ENCODE results near the gene PIEZO2.

Gene PIEZO2

DNA sequence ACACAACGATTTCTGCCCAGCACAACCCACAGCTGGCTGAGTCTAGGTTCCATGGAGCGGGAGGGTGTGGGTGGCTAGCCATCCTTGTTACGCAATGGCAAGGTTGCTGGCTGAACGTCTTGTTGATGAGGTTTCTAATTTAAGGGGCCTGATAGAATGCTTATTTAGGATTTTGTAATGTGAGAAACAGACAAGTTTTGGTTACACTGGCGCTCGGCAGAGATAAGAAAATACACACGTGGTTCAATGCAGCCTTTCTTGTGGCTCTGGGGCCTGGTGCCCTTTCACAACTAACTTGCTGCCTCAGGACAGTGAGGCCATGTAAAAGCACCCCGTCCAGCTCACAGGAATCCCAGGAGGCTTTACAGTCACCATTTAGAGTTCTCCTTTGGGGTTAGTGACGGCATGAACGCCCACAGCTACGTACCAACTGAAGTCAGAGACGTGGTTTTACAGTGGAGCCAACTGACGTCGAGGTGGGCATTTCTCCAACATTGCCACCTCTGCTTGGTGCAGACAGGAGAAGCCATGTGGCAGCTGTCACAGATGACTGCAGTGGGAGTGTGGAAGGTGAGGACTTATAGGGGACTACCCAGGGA, 29.7 kb upstream of the PIEZO2 start:
- Histone ChIP-seq H3K18ac (ENCODE audit: low read depth in 1 of 2, low read length in 2 of 2) (no peak overlapping the region), H3K23ac (ENCODE audit: low read length in 2 of 2) (no peak overlapping the region), H4K91ac (ENCODE audit: low read length) (no peak overlapping the region), H3K14ac (ENCODE audit: low read length in 2 of 2) (no peak overlapping the region), H3K36me3 (ENCODE audit: control insufficient read depth in 1 of 2, insufficient read depth in 2 of 2, low read depth in 1 of 2, low read length in 2 of 2) (no peaks in the 10 kb centered on the region), H3K4me2 (ENCODE audit: low read length, poor library complexity, severe bottlenecking) (no peak overlapping the region), H4K8ac (ENCODE audit: low read length) (no peak overlapping the region), H3K79me1 (replicated peaks; ENCODE audit: low read length, poor library complexity, severe bottlenecking) (no peaks in the 10 kb centered on the region), H3K9ac (ENCODE audit: low read length) (no peak overlapping the region), H2AK5ac (ENCODE audit: low read length, severe bottlenecking) (no peak overlapping the region), H2BK120ac (ENCODE audit: low read depth, low read length) (no peak overlapping the region), H3K27ac (ENCODE audit: low read length, poor library complexity, severe bottlenecking) (no peak overlapping the region), H3K9me3 (ENCODE audit: control insufficient read depth, low read length) (no peaks in the 10 kb centered on the region), H2BK12ac (ENCODE audit: low read length in 2 of 2) (no peak overlapping the region), H2BK15ac (ENCODE audit: low read depth, poor library complexity, severe bottlenecking) (no peak overlapping the region), H2AFZ (ENCODE audit: low read depth, low read length) (no peak overlapping the region), H2BK5ac (ENCODE audit: low read depth, low read length, poor library complexity, severe bottlenecking) (no peak overlapping the region), H3K4me3 (ENCODE audit: insufficient read depth in 1 of 2, low read depth in 1 of 2, low read length in 2 of 2) (no peak overlapping the region), H3K4ac (ENCODE audit: low read depth in 1 of 2, low read length in 2 of 2) (no peak overlapping the region), H3K4me1 (ENCODE audit: control insufficient read depth, insufficient read depth, low read depth, low read length) (peaks cover 12% of the 10 kb centered on the region), H3K27me3 (ENCODE audit: control insufficient read depth in 1 of 2, insufficient read depth in 1 of 2, low read length in 2 of 2) (no peaks in the 10 kb centered on the region)
- no peak for DNase-seq
- 94% methylated on average over 14 of the region's 14 CpGs for WGBS

DNA sequence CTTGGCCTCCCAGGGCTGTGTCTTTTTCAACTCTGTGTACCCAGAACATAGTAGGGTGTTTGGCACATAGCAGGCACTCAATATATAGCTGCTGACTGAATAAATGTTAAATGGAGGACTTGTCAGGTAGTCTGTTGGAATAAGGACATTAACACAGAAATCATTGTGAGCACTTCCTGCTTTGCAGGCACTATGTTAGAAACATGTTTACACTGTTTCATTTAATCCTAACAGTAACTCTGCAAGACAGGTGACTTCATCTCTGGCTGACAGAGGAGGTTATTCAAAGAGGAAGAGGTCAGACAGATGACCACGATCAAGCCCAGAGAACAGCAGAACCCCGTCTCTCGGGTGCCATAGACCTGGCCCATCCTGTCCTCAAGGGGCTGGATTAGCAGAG, 28.0 kb upstream of the PIEZO2 start:
- no peak for DNase-seq
- no peaks in the 10 kb centered on the region for H3K9me3 ChIP-seq (ENCODE audit: control insufficient read depth, low read length)
- WGBS = 80% methylated on average over 3 of the region's 3 CpGs

DNA sequence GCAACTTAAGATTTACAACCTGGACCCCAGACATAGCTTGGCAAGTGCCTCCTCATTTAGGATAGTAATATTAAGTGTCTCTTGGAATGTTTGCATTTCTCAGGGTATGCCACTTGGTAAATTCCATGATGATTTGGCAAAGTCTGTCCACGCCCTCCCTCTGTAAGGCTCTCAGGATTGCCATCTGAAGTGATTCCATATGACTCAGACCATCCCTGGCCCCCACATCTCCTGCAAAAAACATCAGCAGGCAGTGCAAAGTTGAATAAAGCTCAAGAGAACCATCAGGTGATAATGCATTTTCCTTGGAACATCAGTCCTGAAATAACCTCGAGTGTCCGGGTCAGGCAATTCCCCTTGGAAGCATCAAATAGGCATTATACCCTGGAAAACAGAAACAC, 27.1 kb upstream of the PIEZO2 start:
- Histone ChIP-seq H3K4me1 (ENCODE audit: control insufficient read depth, insufficient read depth, low read depth, low read length) (peaks cover 12% of the 10 kb centered on the region), H2AK5ac (ENCODE audit: low read length, severe bottlenecking) (peak overlapping the region; percentile 62), H4K91ac (ENCODE audit: low read length) (no peak overlapping the region), H3K27me3 (ENCODE audit: control insufficient read depth in 1 of 2, insufficient read depth in 1 of 2, low read length in 2 of 2) (no peaks in the 10 kb centered on the region), H3K4ac (ENCODE audit: low read depth in 1 of 2, low read length in 2 of 2) (no peak overlapping the region), H3K36me3 (ENCODE audit: control insufficient read depth in 1 of 2, insufficient read depth in 2 of 2, low read depth in 1 of 2, low read length in 2 of 2) (no peaks in the 10 kb centered on the region), H3K27ac (ENCODE audit: low read length, poor library complexity, severe bottlenecking) (peak overlapping the region; percentile 96), H3K79me1 (replicated peaks; ENCODE audit: low read length, poor library complexity, severe bottlenecking) (no peaks in the 10 kb centered on the region), H3K4me2 (ENCODE audit: low read length, poor library complexity, severe bottlenecking) (no peak overlapping the region), H2AFZ (ENCODE audit: low read depth, low read length) (no peak overlapping the region), H3K4me3 (ENCODE audit: insufficient read depth in 1 of 2, low read depth in 1 of 2, low read length in 2 of 2) (no peak overlapping the region), H4K8ac (ENCODE audit: low read length) (no peak overlapping the region), H2BK5ac (ENCODE audit: low read depth, low read length, poor library complexity, severe bottlenecking) (peak overlapping the region; percentile 87), H3K18ac (ENCODE audit: low read depth in 1 of 2, low read length in 2 of 2) (no peak overlapping the region), H2BK120ac (ENCODE audit: low read depth, low read length) (no peak overlapping the region), H2BK15ac (ENCODE audit: low read depth, poor library complexity, severe bottlenecking) (no peak overlapping the region), H2BK12ac (ENCODE audit: low read length in 2 of 2) (peak overlapping the region in 1 of 2 experiments; percentile 66), H3K9ac (ENCODE audit: low read length) (no peak overlapping the region), H3K14ac (ENCODE audit: low read length in 2 of 2) (no peak overlapping the region), H3K9me3 (ENCODE audit: control insufficient read depth, low read length) (no peaks in the 10 kb centered on the region), H3K23ac (ENCODE audit: low read length in 2 of 2) (no peak overlapping the region)
- peak; percentile 28 for DNase-seq
- 72% methylated on average over 3 of the region's 3 CpGs for WGBS

More for the DNA sequence above, 28.0 kb upstream of the PIEZO2 start:
- Histone ChIP-seq H2AK5ac (ENCODE audit: low read length, severe bottlenecking) (peak overlapping the region; percentile 10), H3K23ac (ENCODE audit: low read length in 2 of 2) (no peak overlapping the region), H2BK120ac (ENCODE audit: low read depth, low read length) (no peak overlapping the region), H3K4me3 (ENCODE audit: insufficient read depth in 1 of 2, low read depth in 1 of 2, low read length in 2 of 2) (no peak overlapping the region), H2BK15ac (ENCODE audit: low read depth, poor library complexity, severe bottlenecking) (no peak overlapping the region), H2BK5ac (ENCODE audit: low read depth, low read length, poor library complexity, severe bottlenecking) (no peak overlapping the region), H3K27ac (ENCODE audit: low read length, poor library complexity, severe bottlenecking) (no peak overlapping the region), H3K9ac (ENCODE audit: low read length) (no peak overlapping the region), H3K36me3 (ENCODE audit: control insufficient read depth in 1 of 2, insufficient read depth in 2 of 2, low read depth in 1 of 2, low read length in 2 of 2) (no peaks in the 10 kb centered on the region), H4K8ac (ENCODE audit: low read length) (no peak overlapping the region), H2BK12ac (ENCODE audit: low read length in 2 of 2) (no peak overlapping the region), H3K27me3 (ENCODE audit: control insufficient read depth in 1 of 2, insufficient read depth in 1 of 2, low read length in 2 of 2) (no peaks in the 10 kb centered on the region), H3K18ac (ENCODE audit: low read depth in 1 of 2, low read length in 2 of 2) (no peak overlapping the region), H3K79me1 (replicated peaks; ENCODE audit: low read length, poor library complexity, severe bottlenecking) (no peaks in the 10 kb centered on the region), H3K4me1 (ENCODE audit: control insufficient read depth, insufficient read depth, low read depth, low read length) (peaks cover 12% of the 10 kb centered on the region), H3K4ac (ENCODE audit: low read depth in 1 of 2, low read length in 2 of 2) (no peak overlapping the region), H2AFZ (ENCODE audit: low read depth, low read length) (no peak overlapping the region), H4K91ac (ENCODE audit: low read length) (no peak overlapping the region), H3K14ac (ENCODE audit: low read length in 2 of 2) (no peak overlapping the region), H3K4me2 (ENCODE audit: low read length, poor library complexity, severe bottlenecking) (no peak overlapping the region)

DNA sequence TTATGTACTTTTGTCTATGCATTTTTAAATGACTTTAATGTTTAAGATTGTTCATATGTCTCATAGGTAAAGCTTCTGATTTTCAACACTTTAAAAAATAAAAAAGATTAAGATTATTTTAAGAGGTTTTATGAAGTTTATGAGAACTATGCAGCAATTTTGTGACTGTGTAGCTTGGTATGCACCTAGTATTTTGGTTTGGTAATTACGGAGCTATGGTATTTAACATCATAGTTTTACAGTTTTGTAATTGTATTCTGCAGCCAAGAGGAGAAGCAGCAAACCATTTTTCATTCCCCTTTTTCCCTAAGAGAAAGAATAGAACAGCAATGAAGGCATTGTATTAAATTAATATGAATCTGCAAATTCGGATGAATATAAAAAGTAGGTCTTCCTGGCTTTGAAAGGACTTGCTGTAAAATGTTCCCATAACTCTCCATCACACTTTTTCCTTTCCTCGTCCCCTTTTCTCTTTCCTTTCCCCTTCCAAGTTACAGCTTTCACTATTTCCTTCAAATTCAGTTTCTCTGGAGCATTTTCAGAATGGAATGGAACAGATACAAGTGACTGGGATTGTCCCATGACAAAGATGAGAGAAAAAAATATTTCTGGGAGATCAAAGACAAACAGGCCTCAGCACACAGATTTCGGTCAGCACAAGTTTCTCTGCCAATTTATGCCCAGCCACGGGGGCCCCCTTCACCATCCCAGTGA, 26.1 kb upstream of the PIEZO2 start:
- WGBS = 79% methylated on average over 3 of the region's 5 CpGs
- H3K4ac ChIP-seq (ENCODE audit: low read depth in 1 of 2, low read length in 2 of 2) = peak overlapping the region in 1 of 2 experiments; percentile 2

More for the DNA sequence above, 26.1 kb upstream of the PIEZO2 start:
- Histone ChIP-seq H2BK15ac (ENCODE audit: low read depth, poor library complexity, severe bottlenecking) (no peak overlapping the region), H3K9me3 (ENCODE audit: control insufficient read depth, low read length) (no peaks in the 10 kb centered on the region), H2BK120ac (ENCODE audit: low read depth, low read length) (no peak overlapping the region), H3K27ac (ENCODE audit: low read length, poor library complexity, severe bottlenecking) (peak overlapping the region; percentile 96), H3K4me1 (ENCODE audit: control insufficient read depth, insufficient read depth, low read depth, low read length) (peaks cover 12% of the 10 kb centered on the region), H3K27me3 (ENCODE audit: control insufficient read depth in 1 of 2, insufficient read depth in 1 of 2, low read length in 2 of 2) (no peaks in the 10 kb centered on the region), H3K23ac (ENCODE audit: low read length in 2 of 2) (no peak overlapping the region), H2AFZ (ENCODE audit: low read depth, low read length) (no peak overlapping the region), H2AK5ac (ENCODE audit: low read length, severe bottlenecking) (peak overlapping the region; percentile 77), H2BK12ac (ENCODE audit: low read length in 2 of 2) (no peak overlapping the region), H3K4me2 (ENCODE audit: low read length, poor library complexity, severe bottlenecking) (no peak overlapping the region), H4K8ac (ENCODE audit: low read length) (peak overlapping the region; percentile 8), H3K36me3 (ENCODE audit: control insufficient read depth in 1 of 2, insufficient read depth in 2 of 2, low read depth in 1 of 2, low read length in 2 of 2) (no peaks in the 10 kb centered on the region), H3K14ac (ENCODE audit: low read length in 2 of 2) (no peak overlapping the region), H3K9ac (ENCODE audit: low read length) (peak overlapping the region; percentile 64), H2BK5ac (ENCODE audit: low read depth, low read length, poor library complexity, severe bottlenecking) (peak overlapping the region; percentile 91), H3K4me3 (ENCODE audit: insufficient read depth in 1 of 2, low read depth in 1 of 2, low read length in 2 of 2) (peak overlapping the region in 1 of 2 experiments; percentile 36), H4K91ac (ENCODE audit: low read length) (no peak overlapping the region), H3K18ac (ENCODE audit: low read depth in 1 of 2, low read length in 2 of 2) (no peak overlapping the region), H3K79me1 (replicated peaks; ENCODE audit: low read length, poor library complexity, severe bottlenecking) (no peaks in the 10 kb centered on the region)
- DNase-seq = peak; percentile 13

Data from mesenchymal stem cell (in vitro differentiated cells and primary cell).